Spleen (tissue), 11 donors: ENCODE measurements around the gene TFB1M. TPM values are rescaled to one million over a fixed set of nuclear protein-coding genes. Genes with fewer than 3 reads are reported as not detected.

ENCODE experiments used
- DNase-seq: peaks from one replicate; pipeline ENCODE4 v3.0.0-alpha.2; 2020
- H3K27ac ChIP-seq, 8 donors: fragments of 200-600 bp; sonication (generic) in 7 of 8; 1 replicate in 4 of 8; 2 replicates in 4 of 8; pipeline versions ENCODE4 v1.5.0 to v1.8.0; 2016 to 2021; ENCODE audit warnings: inconsistent platforms in 4 of 8, mild to moderate bottlenecking in 4 of 8, moderate library complexity in 1 of 8
- H3K27me3 ChIP-seq, 7 donors: fragments of 200-600 bp; sonication (generic) in 6 of 7; replicated peaks in 1 of 7; 1 replicate in 4 of 7; 2 replicates in 3 of 7; pipeline versions ENCODE4 v1.5.0 to v1.8.0; 2016 to 2021; ENCODE audit warnings: inconsistent platforms in 3 of 7, mild to moderate bottlenecking in 1 of 7
- H3K36me3 ChIP-seq, 6 donors: fragments of 200-600 bp; sonication (generic) in 5 of 6; 1 replicate in 4 of 6; 2 replicates in 2 of 6; pipeline versions ENCODE4 v1.5.0 to v1.8.0; 2016 to 2021; ENCODE audit warnings: inconsistent platforms in 2 of 6
- H3K4me1 ChIP-seq, 6 donors: fragments of 200-600 bp; sonication (generic) in 5 of 6; 1 replicate in 3 of 6; 2 replicates in 3 of 6; pipeline versions ENCODE4 v1.5.0 to v1.8.0; 2016 to 2021; ENCODE audit warnings: inconsistent platforms in 3 of 6
- H3K4me3 ChIP-seq, 8 donors: fragments of 200-600 bp; sonication (generic) in 7 of 8; 1 replicate in 4 of 8; 2 replicates in 4 of 8; pipeline versions ENCODE4 v1.5.0 to v1.8.0; 2016 to 2021; ENCODE audit warnings: inconsistent platforms in 4 of 8, mild to moderate bottlenecking in 4 of 8, moderate library complexity in 2 of 8
- H3K9me3 ChIP-seq, 8 donors: fragments of 200-600 bp; sonication (generic) in 7 of 8; 1 replicate in 4 of 8; 2 replicates in 4 of 8; pipeline versions ENCODE4 v1.5.0 to v1.8.0; 2016 to 2021; ENCODE audit warnings: inconsistent platforms in 4 of 8
- CTCF ChIP-seq, 11 experiments: fragments of 200-600 bp in 7 of 11; fragments of 450-650 bp in 4 of 11; sonication (generic) in 4 of 11; IDR thresholded peaks in 8 of 11; conservative IDR thresholded peaks in 3 of 11; 1 replicate in 7 of 11; 2 replicates in 4 of 11; pipeline versions ENCODE4 v1.4.0 to v1.8.0; 2016 to 2021; ENCODE audit warnings: antibody characterized with exemption in 11 of 11, inconsistent platforms in 4 of 11, mild to moderate bottlenecking in 1 of 11
- POLR2A ChIP-seq, 3 donors: fragments of 450-650 bp; IDR thresholded peaks; one replicate each; pipeline ENCODE4 v1.5.1; 2017; ENCODE audit warnings: antibody characterized with exemption in 3 of 3, mild to moderate bottlenecking in 1 of 3
- POLR2AphosphoS5 ChIP-seq, 3 donors: sonication (generic); formaldehyde crosslinking; IDR thresholded peaks; one replicate each; pipeline ENCODE4 v1.5.1; 2017; ENCODE audit warnings: antibody characterized with exemption in 3 of 3
- WGBS, 5 donors: extraction: QIAGEN DNeasy Blood & Tissue Kit in 3 of 5; methylation state at CpG; one replicate each; pipeline versions ENCODE4 v1.1.5 to v1.1.7; 2013 to 2018; 5-methylcytosine and 5-hydroxymethylcytosine counted together
- intact Hi-C: fragments of 100-400 bp; cut with DNase I; formaldehyde crosslinking; loops from one replicate; pipeline ENCODE4 v1.15.0; 2023; ENCODE audit warnings: low total_unique reads
- polyA plus RNA-seq, 3 donors: library from polyadenylated mRNA; stranded (reverse); fragments of 200-250 nt; gene quantifications; one replicate each; pipeline ENCODE4 v1.2.1, GENCODE V29; 2013
- total RNA-seq, 7 donors: library from RNA; depleted of rRNA in 3 of 7; stranded (reverse); fragments of >200 nt in 3 of 7; fragmentation: NEBNext Ultra II Directional in 4 of 7; extraction: Animal tissue kit (Norgen Biotek cat#: 25700) in 4 of 7; gene quantifications; one replicate each; pipeline versions ENCODE4 v1.1.0 to v1.2.1, GENCODE V29; 2016 to 2021
- donor health status: healthy with polysubstance abuse.
- donor health status: DM: no; HTN: no; CAD: no; lungs with moderate emphysema.
- donor health status: DM: no; HTN: no; CAD: no.
- donor health status: Bipolar disorder and iron deficiency.
- donor health status: healthy.
- donor health status: DM: no; HTN: no; CAD: no.
- donor health status: DM: yes; HTN: yes; CAD: no.

TFB1M gene
- total and polyA plus RNA-seq, 10 donors, result 11.4 to 39.2 (median 21.0) TPM

GRCh38 chr6:155216312-155217046, 97.8 kb downstream of the TFB1M start:
- Histone ChIP-seq H3K4me3 (no peak overlapping the region), H3K36me3 (no peaks in the 10 kb centered on the region), H3K27ac (no peak overlapping the region), H3K27me3 (no peaks in the 10 kb centered on the region), H3K4me1 (peaks cover 0 to 11% (median 0%) of the 10 kb centered on the region in 6 donors), H3K9me3 (no peaks in the 10 kb centered on the region)
- intact Hi-C loops, result no loop called here
- 52 to 70% (median 62%) methylated on average over 10 to 11 of the region's 11 CpGs for WGBS, 5 donors
- DNase-seq, result no peak
- TF ChIP-seq POLR2AphosphoS5 (IDR thresholded peaks at IDR 0.05), result no peak

GRCh38 chr6:155215906-155216305, 98.4 kb downstream of the TFB1M start:
- Histone ChIP-seq H3K9me3 (no peaks in the 10 kb centered on the region), H3K4me3 (no peak overlapping the region), H3K27ac (no peak overlapping the region), H3K4me1 (peaks cover 0 to 5% (median 0%) of the 10 kb centered on the region in 6 donors), H3K36me3 (no peaks in the 10 kb centered on the region), H3K27me3 (no peaks in the 10 kb centered on the region)
- TF ChIP-seq POLR2A (IDR thresholded peaks at IDR 0.05) (no peak), CTCF (IDR thresholded peaks at IDR 0.05 in 8 of 11, conservative IDR thresholded peaks at IDR 0.05 in 3 of 11) (no peak), POLR2AphosphoS5 (IDR thresholded peaks at IDR 0.05) (no peak)
- DNase-seq, result no peak
- WGBS, 5 donors, result 79 to 91% (median 85%) methylated on average over 4 of the region's 4 CpGs
- intact Hi-C loops, result no loop called here

GRCh38 chr6:155213611-155214372, 100.5 kb downstream of the TFB1M start:
- no peaks in the 10 kb centered on the region for H3K27me3 ChIP-seq
- TF ChIP-seq POLR2A (IDR thresholded peaks at IDR 0.05) (no peak), POLR2AphosphoS5 (IDR thresholded peaks at IDR 0.05) (no peak), CTCF (IDR thresholded peaks at IDR 0.05 in 8 of 11, conservative IDR thresholded peaks at IDR 0.05 in 3 of 11) (no peak)
- H3K4me3 ChIP-seq, result no peak overlapping the region
- WGBS, 5 donors, result 82 to 87% (median 83%) methylated on average over 7 to 23 of the region's 23 CpGs
- H3K4me1 ChIP-seq, result no peaks in the 10 kb centered on the region
- DNase-seq, result no peak
- H3K9me3 ChIP-seq, result no peaks in the 10 kb centered on the region
- no peak overlapping the region for H3K27ac ChIP-seq
- intact Hi-C loops, result no loop called here
- no peaks in the 10 kb centered on the region for H3K36me3 ChIP-seq

- Histone ChIP-seq H3K36me3 (no peaks in the 10 kb centered on the region), H3K27ac (no peak overlapping the region), H3K4me3 (no peak overlapping the region), H3K9me3 (no peaks in the 10 kb centered on the region), H3K4me1 (no peaks in the 10 kb centered on the region), H3K27me3 (no peaks in the 10 kb centered on the region)
- intact Hi-C loops, result no loop called here
- TF ChIP-seq POLR2A (IDR thresholded peaks at IDR 0.05) (no peak), POLR2AphosphoS5 (IDR thresholded peaks at IDR 0.05) (no peak), CTCF (IDR thresholded peaks at IDR 0.05 in 8 of 11, conservative IDR thresholded peaks at IDR 0.05 in 3 of 11) (no peak)
- WGBS, 5 donors, result 91 to 96% (median 93%) methylated on average over 11 to 16 of the region's 16 CpGs
- no peak for DNase-seq
Measured at GRCh38 chr6:155212616-155213380, 101.5 kb downstream of the TFB1M start.
